ENCODE measurements around the gene SLBP. TPM values are rescaled to one million over a fixed set of nuclear protein-coding genes. Genes with fewer than 3 reads are reported as not detected.

SLBP gene
- total and polyA plus RNA-seq, 2 of the 8 experiments (the other 6 are each of a cell fraction or from before 2014, with no cell fraction given), result 44.1 to 49.0 TPM

- Histone ChIP-seq H3K9me3 (ENCODE audit: insufficient read depth in 2 of 2, low read depth in 1 of 2, low read length in 1 of 2) (no peaks in the 10 kb centered on the region), H4K8ac (ENCODE audit: extremely low read depth, insufficient read depth, low read length) (no peak overlapping the region), H3K27ac (ENCODE audit: low read depth, low read length) (no peak overlapping the region), H2AK5ac (ENCODE audit: low read depth, low read length) (no peak overlapping the region), H2AFZ (ENCODE audit: low read length) (no peak overlapping the region), H2BK20ac (ENCODE audit: low read length) (no peak overlapping the region), H2BK120ac (replicated peaks; ENCODE audit: low read depth, low read length) (no peak overlapping the region), H4K20me1 (replicated peaks in 1 of 2; ENCODE audit: control insufficient read depth in 1 of 2, insufficient read depth in 2 of 2, low read length in 2 of 2) (no peaks in the 10 kb centered on the region), H3K4me3 (ENCODE audit: extremely low read depth in 1 of 4, insufficient read depth in 2 of 4, low read depth in 3 of 4, low read length in 4 of 4) (no peak overlapping the region), H2BK15ac (ENCODE audit: low read length) (no peak overlapping the region), H3K9ac (replicated peaks in 1 of 4; ENCODE audit: extremely low read depth in 1 of 4, low read depth in 3 of 4, low read length in 3 of 4) (no peak overlapping the region), H3K23ac (ENCODE audit: insufficient read length) (no peak overlapping the region), H3K14ac (ENCODE audit: insufficient read length) (no peak overlapping the region), H2BK12ac (ENCODE audit: low read depth, low read length) (no peak overlapping the region), H2BK5ac (ENCODE audit: low read depth, low read length) (no peak overlapping the region), H3K56ac (replicated peaks; ENCODE audit: insufficient read length, low read depth, low read length) (no peak overlapping the region), H3K36me3 (ENCODE audit: control insufficient read depth in 2 of 4, insufficient read depth in 4 of 4, low read length in 3 of 4) (no peaks in the 10 kb centered on the region), H3K4ac (replicated peaks; ENCODE audit: insufficient read length, low read depth, low read length) (no peak overlapping the region), H4K5ac (ENCODE audit: insufficient read length, low read depth, low read length) (no peak overlapping the region), H3K27me3 (replicated peaks in 1 of 4; ENCODE audit: control insufficient read depth in 3 of 4, extremely low read depth in 1 of 4, insufficient read depth in 3 of 4, low read length in 3 of 4) (no peaks in the 10 kb centered on the region), H3K79me2 (ENCODE audit: control insufficient read depth in 1 of 2, insufficient read depth in 2 of 2, low read length in 2 of 2) (no peaks in the 10 kb centered on the region), H3K23me2 (ENCODE audit: low read depth, low read length) (no peaks in the 10 kb centered on the region), H3K79me1 (ENCODE audit: low read depth, low read length) (no peaks in the 10 kb centered on the region; the same call in 1 of the 2 replicates), H4K91ac (replicated peaks; ENCODE audit: insufficient read length, low read length) (no peak overlapping the region), H3K18ac (ENCODE audit: extremely low read depth, low read length) (no peak overlapping the region), H3K4me2 (ENCODE audit: insufficient read depth in 1 of 2, low read depth in 2 of 2, low read length in 2 of 2) (no peak overlapping the region), H3K4me1 (replicated peaks in 1 of 4; ENCODE audit: control insufficient read depth in 3 of 4, insufficient read depth in 4 of 4, low read length in 3 of 4) (peaks cover 0 to 5% (median 4%) of the 10 kb centered on the region in 4 experiments; a peak in 4 of 7 replicates)
- ChIA-PET POLR2A (ENCODE audit: partially characterized antibody) (no interaction called here), CTCF (ENCODE audit: partially characterized antibody) (interaction anchor here (3.3 kb wide), 1 partner anchor 27 kb away, joined by 13 read pairs; no protein-coding TSS in a partner anchor)
- FAIRE-seq (no peak), DNase-seq (ENCODE audit: low read depth in 1 of 2, low spot score in 2 of 2) (no peak)
- 85% methylated on average over 12 of the region's 12 CpGs; no CpG with 5 or more reads in 1 of the 2 experiments for whole genome bisulfite sequencing, 2 experiments (ENCODE audit: extremely low coverage in 1 of 2, insufficient coverage in 1 of 2, insufficient read length in 1 of 2, insufficient replicate concordance in 2 of 2, low coverage in 1 of 2, low lambda C conversion rate in 2 of 2, missing lambda C conversion rate in 1 of 2)
- TF ChIP-seq JUN (IDR thresholded peaks at IDR 0.05; ENCODE audit: low read depth, low read length) (no peak), BACH1 (IDR thresholded peaks at IDR 0.05; ENCODE audit: low read length) (no peak)
Observed at GRCh38 chr4:1666391-1666790, 45.7 kb downstream of the SLBP start.

Data from H1 (cell line).